ENCODE measurements around the gene XKRX.

DNA sequence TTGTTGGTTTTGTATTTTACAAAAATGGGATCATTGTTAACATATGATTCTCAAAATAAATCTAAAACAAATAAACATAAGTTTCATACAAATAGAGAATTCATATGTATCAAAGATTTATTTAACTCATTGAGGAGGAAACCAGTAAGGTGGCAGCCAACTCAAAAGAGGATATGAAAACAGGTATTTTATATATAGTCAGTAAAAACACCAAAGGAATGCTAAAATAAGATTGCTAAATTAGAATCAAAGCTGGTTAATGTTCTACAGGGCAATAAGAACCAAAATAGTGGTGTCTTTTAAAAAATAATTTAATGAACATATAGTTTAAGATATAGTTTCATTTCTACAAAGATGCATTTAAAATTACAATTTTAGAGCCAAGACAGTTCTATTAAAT is 23.1 kb downstream of the XKRX start:
- TF ChIP-seq, protein P1, sequence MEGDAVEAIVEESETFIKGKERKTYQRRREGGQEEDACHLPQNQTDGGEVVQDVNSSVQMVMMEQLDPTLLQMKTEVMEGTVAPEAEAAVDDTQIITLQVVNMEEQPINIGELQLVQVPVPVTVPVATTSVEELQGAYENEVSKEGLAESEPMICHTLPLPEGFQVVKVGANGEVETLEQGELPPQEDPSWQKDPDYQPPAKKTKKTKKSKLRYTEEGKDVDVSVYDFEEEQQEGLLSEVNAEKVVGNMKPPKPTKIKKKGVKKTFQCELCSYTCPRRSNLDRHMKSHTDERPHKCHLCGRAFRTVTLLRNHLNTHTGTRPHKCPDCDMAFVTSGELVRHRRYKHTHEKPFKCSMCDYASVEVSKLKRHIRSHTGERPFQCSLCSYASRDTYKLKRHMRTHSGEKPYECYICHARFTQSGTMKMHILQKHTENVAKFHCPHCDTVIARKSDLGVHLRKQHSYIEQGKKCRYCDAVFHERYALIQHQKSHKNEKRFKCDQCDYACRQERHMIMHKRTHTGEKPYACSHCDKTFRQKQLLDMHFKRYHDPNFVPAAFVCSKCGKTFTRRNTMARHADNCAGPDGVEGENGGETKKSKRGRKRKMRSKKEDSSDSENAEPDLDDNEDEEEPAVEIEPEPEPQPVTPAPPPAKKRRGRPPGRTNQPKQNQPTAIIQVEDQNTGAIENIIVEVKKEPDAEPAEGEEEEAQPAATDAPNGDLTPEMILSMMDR (conservative IDR thresholded peaks at IDR 0.05): no peak
- TF ChIP-seq EZH2 (IDR thresholded peaks at IDR 0.05; ENCODE audit: low read depth): no peak

Measured in PC-9 (cell line).